Measurements from ENCODE around the gene TEAD1.

Gene TEAD1

GRCh38 chr11:12673924-12674570 lies at the start of gene TEAD1:
Gene TEAD1, plus strand, starts transcription at chr11:12674421.
- H3K4me2 ChIP-seq: peak within 1 kb of the TSS; percentile 56 to 80 (median 65)
- H3K36me3 ChIP-seq: no peaks in the 10 kb centered on the region
- peaks cover 0 to 30% (median 10%) of the 10 kb centered on the region in 11 experiments; a peak in 16 of 22 replicates for H4K20me1 ChIP-seq
- H3K27ac ChIP-seq: peak within 1 kb of the TSS in 2 of 11 experiments; percentile 22 to 34; a peak in 2 of 22 replicates
- TF ChIP-seq Cebpa-rat (IDR thresholded peaks at IDR 0.05): no peak
- peaks cover 0 to 6% (median 0%) of the 10 kb centered on the region in 10 experiments; a peak in 1 of 20 replicates for H3K4me1 ChIP-seq
- peaks cover 55 to 98% (median 60%) of the 10 kb centered on the region in 11 experiments for H3K27me3 ChIP-seq
- H3K9ac ChIP-seq: peak within 1 kb of the TSS; percentile 24 to 74 (median 60); a peak in 19 of 22 replicates
- peak within 1 kb of the TSS; percentile 55 to 72 (median 62) for H3K4me3 ChIP-seq
- H3K9me3 ChIP-seq (replicated peaks in 1 of 11): peaks cover 0 to 11% (median 7%) of the 10 kb centered on the region in 11 experiments; a peak in 8 of 22 replicates

- Histone ChIP-seq H3K9me3 (replicated peaks in 1 of 11) (peaks cover 16 to 28% (median 24%) of the 10 kb centered on the region in 11 experiments), H3K4me3 (no peak overlapping the region), H4K20me1 (no peaks in the 10 kb centered on the region), H3K4me1 (peaks cover 0 to 7% (median 0%) of the 10 kb centered on the region in 10 experiments; a peak in 3 of 20 replicates), H3K4me2 (no peak overlapping the region), H3K27ac (no peak overlapping the region), H3K9ac (no peak overlapping the region), H3K27me3 (no peaks in the 10 kb centered on the region), H3K36me3 (no peaks in the 10 kb centered on the region)
- no peak for TF ChIP-seq Cebpa-rat (IDR thresholded peaks at IDR 0.05)
Observed at GRCh38 chr11:12624595-12624994, 49.6 kb upstream of the TEAD1 start.

GRCh38 chr11:12625438-12626071 lies 48.7 kb upstream of the TEAD1 start:
- Histone ChIP-seq H3K9me3 (replicated peaks in 1 of 11) (peaks cover 16 to 28% (median 24%) of the 10 kb centered on the region in 11 experiments), H3K4me3 (no peak overlapping the region), H3K27ac (no peak overlapping the region), H3K4me2 (peak overlapping the region in 3 of 11 experiments; percentile 5 to 37 (median 33); a peak in 2 of 22 replicates), H3K9ac (no peak overlapping the region), H3K36me3 (no peaks in the 10 kb centered on the region), H3K4me1 (peaks cover 0 to 7% (median 0%) of the 10 kb centered on the region in 10 experiments; a peak in 3 of 20 replicates), H3K27me3 (no peaks in the 10 kb centered on the region), H4K20me1 (no peaks in the 10 kb centered on the region)
- no peak for TF ChIP-seq Cebpa-rat (IDR thresholded peaks at IDR 0.05)

GRCh38 chr11:12626616-12627015 lies 47.6 kb upstream of the TEAD1 start:
- H3K27ac ChIP-seq: no peak overlapping the region
- no peaks in the 10 kb centered on the region for H3K36me3 ChIP-seq
- no peaks in the 10 kb centered on the region for H3K27me3 ChIP-seq
- no peak overlapping the region for H3K9ac ChIP-seq
- H3K9me3 ChIP-seq (replicated peaks in 1 of 11): peaks cover 16 to 28% (median 24%) of the 10 kb centered on the region in 11 experiments
- H3K4me3 ChIP-seq: no peak overlapping the region
- TF ChIP-seq Cebpa-rat (IDR thresholded peaks at IDR 0.05): no peak
- H3K4me1 ChIP-seq: peaks cover 0 to 7% (median 0%) of the 10 kb centered on the region in 10 experiments; a peak in 3 of 20 replicates
- no peaks in the 10 kb centered on the region for H4K20me1 ChIP-seq
- H3K4me2 ChIP-seq: no peak overlapping the region

- peaks cover 16 to 22% (median 16%) of the 10 kb centered on the region in 11 experiments for H3K9me3 ChIP-seq (replicated peaks in 1 of 11)
- H3K27ac ChIP-seq: no peak overlapping the region
- H3K36me3 ChIP-seq: no peaks in the 10 kb centered on the region
- H3K27me3 ChIP-seq: no peaks in the 10 kb centered on the region
- TF ChIP-seq Cebpa-rat (IDR thresholded peaks at IDR 0.05): no peak
- no peak overlapping the region for H3K4me2 ChIP-seq
- H4K20me1 ChIP-seq: no peaks in the 10 kb centered on the region
- H3K4me1 ChIP-seq: peaks cover 0 to 7% (median 0%) of the 10 kb centered on the region in 10 experiments; a peak in 3 of 20 replicates
- no peak overlapping the region for H3K9ac ChIP-seq
- no peak overlapping the region for H3K4me3 ChIP-seq
Observed at GRCh38 chr11:12628314-12628713, 45.9 kb upstream of the TEAD1 start.

GRCh38 chr11:12629601-12630313 lies 44.5 kb upstream of the TEAD1 start:
- H3K4me3 ChIP-seq: no peak overlapping the region
- H3K27ac ChIP-seq: no peak overlapping the region
- H4K20me1 ChIP-seq: no peaks in the 10 kb centered on the region
- no peaks in the 10 kb centered on the region for H3K27me3 ChIP-seq
- no peak for TF ChIP-seq Cebpa-rat (IDR thresholded peaks at IDR 0.05)
- H3K36me3 ChIP-seq: no peaks in the 10 kb centered on the region
- no peak overlapping the region for H3K9ac ChIP-seq
- peaks cover 2 to 7% (median 2%) of the 10 kb centered on the region in 11 experiments; a peak in 19 of 22 replicates for H3K9me3 ChIP-seq (replicated peaks in 1 of 11)
- peaks cover 0 to 7% (median 0%) of the 10 kb centered on the region in 10 experiments; a peak in 3 of 20 replicates for H3K4me1 ChIP-seq
- no peak overlapping the region for H3K4me2 ChIP-seq

GRCh38 chr11:12631651-12632050 lies 42.6 kb upstream of the TEAD1 start:
- H3K4me1 ChIP-seq: no peaks in the 10 kb centered on the region

GRCh38 chr11:12634329-12634728 lies 39.9 kb upstream of the TEAD1 start:
- H3K27me3 ChIP-seq: 0 out of 22 replicates have a peak, but pooled peaks cover 0 to 3% (median 0%) of the 10 kb centered on the region in 11 experiments
- H3K36me3 ChIP-seq: no peaks in the 10 kb centered on the region
- H4K20me1 ChIP-seq: no peaks in the 10 kb centered on the region; a peak in 1 of 22 replicates
- H3K4me3 ChIP-seq: no peak overlapping the region
- H3K9me3 ChIP-seq (replicated peaks in 1 of 11): no peaks in the 10 kb centered on the region
- no peak for TF ChIP-seq Cebpa-rat (IDR thresholded peaks at IDR 0.05)
- H3K9ac ChIP-seq: no peak overlapping the region
- no peak overlapping the region for H3K4me2 ChIP-seq
- H3K27ac ChIP-seq: no peak overlapping the region
- no peaks in the 10 kb centered on the region for H3K4me1 ChIP-seq

More at GRCh38 chr11:12631651-12632050, 42.6 kb upstream of the TEAD1 start:
- Histone ChIP-seq H3K27me3 (0 out of 22 replicates have a peak, but pooled peaks cover 0 to 1% (median 0%) of the 10 kb centered on the region in 11 experiments), H3K4me2 (no peak overlapping the region), H3K9ac (no peak overlapping the region), H4K20me1 (no peaks in the 10 kb centered on the region; a peak in 1 of 22 replicates), H3K27ac (no peak overlapping the region), H3K36me3 (no peaks in the 10 kb centered on the region), H3K4me3 (no peak overlapping the region), H3K9me3 (replicated peaks in 1 of 11) (no peaks in the 10 kb centered on the region)
- no peak for TF ChIP-seq Cebpa-rat (IDR thresholded peaks at IDR 0.05)
